Hepatocyte (in vitro differentiated cells): ENCODE measurements around the gene AUTS2. TPM values are rescaled to one million over a fixed set of nuclear protein-coding genes. Genes with fewer than 3 reads are reported as not detected.
A peak's percentile ranks its signal among the peaks of the same experiment; 100 is the strongest.

Experiments used
- DNase-seq: peaks from one replicate; pipeline ENCODE4 v3.0.0-alpha.2; 2016; ENCODE audit warnings: low spot score
- H2AFZ ChIP-seq: fragments of 200-600 bp; sonication (generic); 2 replicates; pipeline ENCODE4 v1.6.0; 2016; ENCODE audit warnings: antibody characterized with exemption, mild to moderate bottlenecking
- H3K27ac ChIP-seq: fragments of 200-600 bp; sonication (generic); 2 replicates; pipeline ENCODE4 v1.5.1; 2016; ENCODE audit warnings: mild to moderate bottlenecking
- H3K27me3 ChIP-seq: fragments of 200-600 bp; sonication (generic); 2 replicates; pipeline ENCODE4 v1.6.1; 2016
- H3K36me3 ChIP-seq: fragments of 200-600 bp; sonication (generic); replicated peaks from 2 replicates; pipeline ENCODE4 v1.5.1; 2016; ENCODE audit warnings: low read depth; ENCODE audit not compliant: insufficient read depth
- H3K4me1 ChIP-seq: fragments of 200-600 bp; sonication (generic); 2 replicates; pipeline ENCODE4 v1.5.1; 2016; ENCODE audit warnings: mild to moderate bottlenecking, moderate library complexity; ENCODE audit not compliant: insufficient read depth
- H3K4me2 ChIP-seq: fragments of 200-600 bp; sonication (generic); 2 replicates; pipeline ENCODE4 v1.6.0; 2016
- H3K4me3 ChIP-seq: fragments of 200-600 bp; sonication (generic); 2 replicates; pipeline ENCODE4 v1.5.1; 2016; ENCODE audit warnings: mild to moderate bottlenecking
- H3K79me2 ChIP-seq: fragments of 200-600 bp; sonication (generic); 2 replicates; pipeline ENCODE4 v1.6.0; 2017; ENCODE audit warnings: mild to moderate bottlenecking
- H3K9me2 ChIP-seq: fragments of 200-600 bp; sonication (generic); replicated peaks from 2 replicates; pipeline ENCODE4 v1.6.0; 2017; ENCODE audit warnings: mild to moderate bottlenecking; ENCODE audit not compliant: insufficient read depth
- H3K9me3 ChIP-seq: fragments of 200-600 bp; sonication (generic); 2 replicates; pipeline ENCODE4 v1.5.1; 2016; ENCODE audit warnings: low read depth, mild to moderate bottlenecking
- H4K20me1 ChIP-seq: fragments of 200-600 bp; sonication (generic); 2 replicates; pipeline ENCODE4 v1.6.0; 2016; ENCODE audit warnings: mild to moderate bottlenecking; ENCODE audit not compliant: insufficient read depth, poor library complexity, severe bottlenecking
- EZH2 ChIP-seq: fragments of 200-600 bp; sonication (generic); IDR thresholded peaks from 2 replicates; pipeline ENCODE4 v1.6.1; 2016; ENCODE audit warnings: antibody characterized with exemption, mild to moderate bottlenecking, borderline replicate concordance
- EZH2phosphoT487 ChIP-seq: fragments of 200-600 bp; sonication (generic); IDR thresholded peaks from one replicate; pipeline ENCODE4 v1.6.1; 2018; ENCODE audit warnings: antibody characterized with exemption, mild to moderate bottlenecking, low read depth, moderate library complexity; ENCODE audit not compliant: unreplicated experiment, severe bottlenecking
- WGBS: methylation state at CpG from one replicate; pipeline ENCODE4 v1.1.6; 2016; ENCODE audit warnings: low lambda C conversion rate; ENCODE audit errors: missing lambda C conversion rate; 5-methylcytosine and 5-hydroxymethylcytosine counted together
- polyA plus RNA-seq: library from polyadenylated mRNA; unstranded; fragments of >200 nt; fragmentation: Nextera tagmentation; extraction: Ambion mirVana; gene quantifications from 2 replicates; pipeline ENCODE4 v1.2.1, GENCODE V29; 2016
- total RNA-seq: library from RNA; depleted of rRNA; stranded (reverse); fragments of >200 nt; gene quantifications from 2 replicates; pipeline ENCODE4 v1.2.3, GENCODE V29; 2014
- TF ChIP-seq, protein P1 (sequence below): fragments of 200-600 bp; sonication (generic); IDR thresholded peaks from 2 replicates; pipeline ENCODE4 v1.5.1; 2016; ENCODE audit warnings: antibody characterized with exemption, mild to moderate bottlenecking; ENCODE audit not compliant: poor library complexity

The AUTS2 gene
- total and polyA plus RNA-seq, 2 experiments from 2014 or later = 34.4 to 40.9 TPM

DNA sequence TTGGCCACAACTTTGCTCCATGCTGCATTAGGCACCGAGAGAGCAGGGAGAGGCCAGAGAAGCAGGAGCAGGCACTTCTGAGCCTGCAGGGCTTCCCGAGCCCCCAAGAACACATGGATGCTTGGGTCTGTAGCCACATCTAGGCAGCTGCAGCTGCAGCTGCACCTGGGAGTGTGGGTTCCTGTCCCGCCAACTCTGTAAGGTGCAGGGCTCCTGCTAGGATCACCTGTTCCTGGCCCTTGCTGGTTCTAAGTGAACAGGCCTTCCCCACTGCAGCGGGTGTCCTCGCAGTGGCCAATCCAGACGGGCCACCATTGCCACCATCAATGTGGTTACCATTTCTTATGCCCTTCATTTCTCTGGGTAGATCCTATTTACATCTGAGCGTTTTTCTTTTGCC, 330.3 kb downstream of the AUTS2 start:
- WGBS = 96% methylated on average over 7 of the region's 7 CpGs
- Histone ChIP-seq H3K4me3 (no peak overlapping the region), H3K4me2 (no peak overlapping the region), H4K20me1 (no peaks in the 10 kb centered on the region), H3K9me3 (no peaks in the 10 kb centered on the region), H3K36me3 (no peaks in the 10 kb centered on the region), H3K9me2 (no peaks in the 10 kb centered on the region), H2AFZ (no peak overlapping the region), H3K4me1 (no peaks in the 10 kb centered on the region), H3K27ac (no peak overlapping the region), H3K79me2 (peaks cover 4% of the 10 kb centered on the region), H3K27me3 (peaks cover 7% of the 10 kb centered on the region)
- no peak for DNase-seq
- TF ChIP-seq EZH2phosphoT487 = no peak
- TF ChIP-seq, protein P1, sequence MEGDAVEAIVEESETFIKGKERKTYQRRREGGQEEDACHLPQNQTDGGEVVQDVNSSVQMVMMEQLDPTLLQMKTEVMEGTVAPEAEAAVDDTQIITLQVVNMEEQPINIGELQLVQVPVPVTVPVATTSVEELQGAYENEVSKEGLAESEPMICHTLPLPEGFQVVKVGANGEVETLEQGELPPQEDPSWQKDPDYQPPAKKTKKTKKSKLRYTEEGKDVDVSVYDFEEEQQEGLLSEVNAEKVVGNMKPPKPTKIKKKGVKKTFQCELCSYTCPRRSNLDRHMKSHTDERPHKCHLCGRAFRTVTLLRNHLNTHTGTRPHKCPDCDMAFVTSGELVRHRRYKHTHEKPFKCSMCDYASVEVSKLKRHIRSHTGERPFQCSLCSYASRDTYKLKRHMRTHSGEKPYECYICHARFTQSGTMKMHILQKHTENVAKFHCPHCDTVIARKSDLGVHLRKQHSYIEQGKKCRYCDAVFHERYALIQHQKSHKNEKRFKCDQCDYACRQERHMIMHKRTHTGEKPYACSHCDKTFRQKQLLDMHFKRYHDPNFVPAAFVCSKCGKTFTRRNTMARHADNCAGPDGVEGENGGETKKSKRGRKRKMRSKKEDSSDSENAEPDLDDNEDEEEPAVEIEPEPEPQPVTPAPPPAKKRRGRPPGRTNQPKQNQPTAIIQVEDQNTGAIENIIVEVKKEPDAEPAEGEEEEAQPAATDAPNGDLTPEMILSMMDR = no peak
- TF ChIP-seq EZH2 = no peak

DNA sequence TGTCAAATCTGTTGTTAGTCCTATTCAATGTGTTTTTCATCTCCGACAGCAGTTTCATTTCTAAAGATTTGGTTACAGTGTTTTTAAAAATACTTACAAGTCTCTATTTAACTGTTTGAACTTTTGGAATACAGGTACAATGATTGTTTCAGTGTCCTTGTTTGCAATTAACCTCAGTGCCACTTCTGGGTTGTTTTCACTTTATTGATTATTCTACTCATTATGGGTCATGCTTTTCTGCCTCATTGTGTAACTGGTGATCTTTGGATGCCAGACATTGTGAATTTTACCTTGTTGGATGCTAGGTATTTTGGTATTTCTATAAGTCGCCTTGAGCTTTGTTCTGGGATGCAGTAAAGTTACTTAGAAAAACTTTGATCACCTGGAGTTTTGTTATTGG, 331.3 kb downstream of the AUTS2 start:
- TF ChIP-seq EZH2 = no peak
- TF ChIP-seq EZH2phosphoT487 = no peak
- TF ChIP-seq, protein P1 = no peak
- no peaks in the 10 kb centered on the region for H3K36me3 ChIP-seq
- DNase-seq = no peak
- H3K4me3 ChIP-seq = no peak overlapping the region
- H3K4me1 ChIP-seq = peaks cover 7% of the 10 kb centered on the region
- H3K27ac ChIP-seq = no peak overlapping the region
- H3K9me3 ChIP-seq = no peaks in the 10 kb centered on the region
- H3K79me2 ChIP-seq = peaks cover 4% of the 10 kb centered on the region
- 97% methylated on average over 2 of the region's 2 CpGs for WGBS
- no peaks in the 10 kb centered on the region for H4K20me1 ChIP-seq
- peaks cover 3% of the 10 kb centered on the region for H3K27me3 ChIP-seq
- H3K4me2 ChIP-seq = no peak overlapping the region
- no peak overlapping the region for H2AFZ ChIP-seq
- H3K9me2 ChIP-seq = no peaks in the 10 kb centered on the region

DNA sequence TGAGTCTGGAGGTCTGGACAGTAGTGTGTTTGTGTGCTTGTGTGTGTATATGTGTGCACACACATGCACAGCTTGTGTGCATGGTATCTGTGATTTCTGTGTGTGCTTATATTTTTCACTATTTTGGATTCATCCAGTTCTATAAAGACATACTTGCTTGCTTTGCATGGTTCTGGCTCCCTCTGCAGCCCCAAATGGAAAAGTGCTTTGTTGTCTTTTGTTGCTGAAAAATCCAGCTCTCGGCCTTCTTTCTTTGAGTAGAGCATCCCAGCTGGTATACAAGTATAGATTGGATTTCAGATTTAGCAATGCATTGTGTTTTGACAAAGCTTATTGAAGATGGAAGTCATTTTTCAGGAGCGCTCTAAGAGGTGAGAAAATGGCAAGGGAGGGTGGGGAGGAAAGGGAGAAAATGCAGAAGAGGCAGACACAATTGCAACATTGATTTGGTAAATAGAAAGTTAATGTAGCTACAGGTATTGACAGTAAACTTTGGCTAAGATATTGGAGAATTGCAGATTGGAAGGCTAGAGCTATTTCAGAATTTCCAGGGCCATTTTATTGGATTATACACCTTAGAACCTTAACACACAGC, 333.9 kb downstream of the AUTS2 start:
- H3K4me2 ChIP-seq = no peak overlapping the region
- H3K27ac ChIP-seq = no peak overlapping the region
- H3K4me3 ChIP-seq = no peak overlapping the region
- 57% methylated on average over 2 of the region's 2 CpGs for WGBS
- no peaks in the 10 kb centered on the region for H3K36me3 ChIP-seq
- peaks cover 11% of the 10 kb centered on the region for H3K4me1 ChIP-seq
- DNase-seq = peak; percentile 61
- H3K27me3 ChIP-seq = no peaks in the 10 kb centered on the region
- TF ChIP-seq, protein P1 = peak; percentile 78
- no peak for TF ChIP-seq EZH2phosphoT487
- no peaks in the 10 kb centered on the region for H4K20me1 ChIP-seq
- H3K9me3 ChIP-seq = no peaks in the 10 kb centered on the region
- no peaks in the 10 kb centered on the region for H3K79me2 ChIP-seq
- H2AFZ ChIP-seq = no peak overlapping the region
- H3K9me2 ChIP-seq = no peaks in the 10 kb centered on the region
